ENCODE results near the gene ELOVL5.

DNA sequence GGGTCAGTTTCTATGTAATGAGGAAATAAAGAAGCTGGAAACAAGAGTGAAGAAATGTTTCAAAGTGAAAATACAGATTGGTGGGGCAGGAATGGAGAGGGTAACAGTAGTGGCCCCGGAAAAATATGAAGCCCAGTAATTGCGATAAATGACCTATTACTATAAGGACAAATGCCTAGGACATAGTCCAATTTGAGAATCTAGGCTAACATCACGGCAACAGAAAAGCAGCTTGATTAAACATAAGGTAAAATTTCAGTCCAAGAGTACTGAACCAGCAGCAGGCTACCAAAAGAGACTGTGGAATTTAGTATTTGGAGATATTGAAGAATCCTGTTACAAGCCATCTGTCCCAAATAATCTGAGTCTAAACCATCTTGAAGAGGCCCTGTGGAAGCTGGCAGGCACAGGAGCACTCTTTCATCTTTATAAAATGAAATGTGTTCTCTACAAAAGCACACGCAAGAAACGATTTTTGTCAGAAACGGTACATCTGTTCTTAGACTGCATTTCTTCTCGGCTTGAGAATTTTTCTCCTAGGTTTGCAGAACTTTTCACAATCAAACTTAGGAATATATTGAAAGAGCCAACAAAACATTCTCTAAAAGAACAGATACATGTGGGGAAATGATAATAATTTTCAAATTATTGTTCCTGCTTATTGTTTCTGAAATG is 49.3 kb downstream of the ELOVL5 start:
- TF ChIP-seq CTCF (IDR thresholded peaks at IDR 0.05) (no peak), EZH2phosphoT487 (IDR thresholded peaks at IDR 0.05) (no peak)

Measured in neural progenitor cell (in vitro differentiated cells).